Activated CD4-positive, alpha-beta T cell treated with anti-CD3 and anti-CD28 coated beads, Interleukin-2, amount 50 U/mL, for 16 hours (primary cell): ENCODE results near the gene BCL2L13.
"Not testable (repeated sequence)": the region's sequence is repeated elsewhere in the genome, so short reads cannot be mapped to it uniquely, and the experiment has no call there.

Experiments used
- DNase-seq: peaks from one replicate; pipeline ENCODE4 v3.0.0-alpha.2; 2020

BCL2L13 gene

DNA sequence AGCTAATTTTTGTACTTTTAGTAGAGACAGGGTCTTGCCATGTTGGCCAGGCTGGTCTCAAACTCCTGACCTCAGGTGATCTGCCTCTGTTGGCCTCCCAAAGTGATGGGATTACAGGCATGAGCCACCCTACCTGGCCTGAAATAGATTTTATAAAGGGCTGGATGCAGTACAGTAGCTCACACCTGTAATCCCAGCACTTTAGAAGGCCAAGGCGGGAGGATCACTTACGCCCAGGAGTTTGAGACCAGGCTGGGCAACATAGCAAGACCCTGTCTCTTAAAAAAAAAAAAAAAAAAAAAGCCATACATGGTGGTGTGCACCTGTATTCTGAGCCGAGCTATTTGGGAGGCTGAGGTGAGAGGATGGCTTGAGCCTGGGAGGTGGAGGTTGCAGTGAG is 59.7 kb downstream of the BCL2L13 start:
- not testable (repeated sequence) for DNase-seq

DNA sequence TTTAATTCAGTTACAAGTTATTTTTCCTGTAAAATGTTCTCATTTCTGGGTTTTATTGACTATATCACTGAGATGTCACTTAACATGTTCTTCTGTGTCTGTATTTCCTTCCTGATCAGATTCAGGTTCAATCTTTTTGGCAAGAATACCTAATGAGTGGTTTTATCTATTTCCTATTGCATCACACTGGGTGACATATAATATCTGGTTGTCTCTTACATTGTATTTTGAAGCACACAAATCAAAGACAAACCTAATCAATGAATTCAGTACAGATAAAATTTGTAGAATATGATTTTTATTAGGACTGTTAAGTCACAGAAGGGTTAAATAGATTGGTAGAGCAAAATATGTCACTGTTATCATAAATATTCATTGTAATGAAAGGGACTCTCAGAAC is 60.4 kb downstream of the BCL2L13 start:
- no peak for DNase-seq

DNA sequence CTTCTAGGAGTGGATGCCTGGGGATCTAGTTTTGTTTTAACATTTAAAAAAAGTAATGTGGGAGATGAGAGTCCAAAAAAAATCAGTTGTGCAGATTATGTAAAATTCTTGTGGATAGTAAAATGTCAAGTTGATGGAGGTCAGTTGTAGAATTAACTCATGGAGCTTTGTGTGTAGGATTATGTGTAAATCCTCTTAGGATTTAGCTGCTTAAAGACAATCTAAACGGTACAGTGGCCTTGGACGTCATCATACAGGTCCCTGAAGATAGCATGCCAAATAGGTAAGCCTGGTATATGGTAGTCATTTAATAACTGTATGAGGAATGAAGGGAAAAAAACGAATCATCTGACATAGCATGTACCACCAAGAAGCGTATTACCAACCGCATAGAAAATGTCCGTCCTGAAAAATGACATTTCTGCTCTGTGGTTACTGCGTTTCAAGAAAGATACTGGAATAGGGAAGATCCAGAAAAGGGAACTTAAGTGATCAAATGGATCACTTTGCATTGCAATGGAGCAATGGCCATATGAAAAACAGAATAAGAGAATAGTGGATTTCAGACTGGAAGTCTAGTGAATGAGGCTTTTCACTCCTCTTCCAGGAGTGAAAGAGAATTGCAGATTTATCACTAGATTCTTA is 61.3 kb downstream of the BCL2L13 start:
- no peak for DNase-seq

DNA sequence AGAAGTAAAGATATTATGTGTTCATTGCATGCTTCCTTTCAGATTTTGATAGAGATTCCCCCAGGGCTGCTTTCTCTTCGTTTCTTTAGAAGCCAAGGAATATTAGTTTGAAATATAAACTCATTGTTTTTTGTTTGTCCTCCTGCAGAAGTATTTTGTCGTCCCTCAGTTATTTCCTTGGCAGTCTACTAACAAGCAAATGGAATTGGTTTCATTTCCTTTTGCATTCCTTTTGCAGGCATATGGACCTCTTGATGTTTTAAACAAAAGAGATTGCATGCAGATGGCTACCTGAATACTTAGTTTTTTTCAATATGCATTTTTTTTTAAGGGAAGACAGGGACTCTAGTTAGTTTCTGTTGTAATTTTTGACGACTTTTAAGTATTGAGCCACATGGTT is 62.2 kb downstream of the BCL2L13 start:
- no peak for DNase-seq

DNA sequence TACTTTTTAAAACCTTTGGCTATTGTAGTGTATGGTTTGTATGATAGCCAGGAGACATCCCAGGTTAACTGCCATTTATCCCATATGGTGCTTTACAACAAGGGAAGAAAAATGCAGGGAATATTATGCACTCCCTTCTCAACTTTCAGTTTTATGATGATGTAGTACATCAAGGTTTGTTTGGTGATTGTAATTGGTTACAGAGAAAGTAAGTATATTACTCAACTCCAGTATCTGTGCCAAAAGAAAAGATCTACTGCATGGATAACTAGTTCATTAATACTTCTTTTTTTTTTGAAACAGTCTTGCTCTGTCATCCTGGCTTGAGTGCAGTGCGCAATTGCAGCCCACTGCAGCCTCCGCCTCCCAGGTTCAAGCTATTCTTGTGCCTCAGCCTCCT is 65.3 kb downstream of the BCL2L13 start:
- no peak for DNase-seq

DNA sequence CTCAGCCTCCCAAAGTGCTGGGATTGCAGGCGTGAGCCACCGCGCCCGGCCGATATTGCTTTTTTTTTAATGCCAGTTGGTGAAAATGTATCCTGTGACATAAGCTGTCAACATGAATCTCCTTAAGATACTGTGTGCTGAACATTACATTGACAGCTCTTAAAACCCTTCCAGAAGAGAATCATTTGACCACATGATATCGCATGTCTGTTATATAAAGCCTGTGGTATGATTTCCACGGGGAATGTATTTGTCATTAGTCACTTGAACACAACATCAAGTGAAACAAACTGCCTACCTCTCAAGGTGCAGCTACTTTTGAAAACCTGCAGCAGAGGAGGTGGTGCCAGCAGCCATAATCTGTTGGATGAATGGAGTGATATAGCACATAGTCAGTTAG is 67.0 kb downstream of the BCL2L13 start:
- DNase-seq, result no peak

DNA sequence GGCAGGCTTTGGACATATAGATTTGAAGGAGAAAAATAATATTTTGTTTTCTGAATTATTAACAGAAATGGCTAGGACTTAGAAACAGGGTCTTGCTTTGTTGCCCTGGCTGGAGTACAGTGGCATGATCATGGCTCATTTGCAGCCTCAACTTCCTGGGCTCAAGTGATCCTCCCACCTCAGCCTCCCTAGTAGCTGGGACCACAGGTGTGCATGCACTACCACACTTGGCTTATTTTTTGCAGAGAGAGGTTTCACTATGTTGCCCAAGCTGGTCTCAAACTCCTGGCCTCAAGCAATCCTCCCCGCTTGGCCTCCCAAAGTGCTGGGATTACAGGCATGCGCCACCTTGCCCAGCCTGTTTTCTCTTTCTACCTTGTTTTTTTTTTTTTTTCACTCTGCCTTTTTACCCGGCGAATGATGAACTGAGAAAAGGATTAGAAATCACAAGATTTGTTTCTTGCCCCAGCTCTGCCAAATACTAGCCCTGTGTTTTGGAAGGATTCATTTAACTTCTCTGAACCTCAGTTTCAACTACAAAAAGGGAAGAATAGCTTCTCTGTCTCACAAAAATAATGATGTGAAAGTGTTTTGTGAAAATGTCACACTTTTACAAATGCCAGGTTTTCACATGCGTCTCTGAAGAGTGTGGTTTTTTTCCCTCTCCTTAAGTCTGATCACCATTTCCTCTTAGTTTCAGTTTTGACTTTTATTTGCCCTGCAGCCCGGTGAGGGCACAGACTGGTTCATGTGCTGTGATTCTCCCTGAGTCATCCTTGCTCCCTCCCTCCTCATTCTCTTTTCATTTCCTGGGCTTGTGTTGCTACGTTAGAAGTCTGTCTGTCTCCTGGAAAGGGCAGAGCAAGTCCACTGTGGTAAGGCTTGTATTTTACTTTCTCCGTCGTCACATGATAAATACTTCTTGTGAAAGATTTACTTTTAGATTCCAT is 67.7 kb downstream of the BCL2L13 start:
- DNase-seq, result peak; percentile 74

DNA sequence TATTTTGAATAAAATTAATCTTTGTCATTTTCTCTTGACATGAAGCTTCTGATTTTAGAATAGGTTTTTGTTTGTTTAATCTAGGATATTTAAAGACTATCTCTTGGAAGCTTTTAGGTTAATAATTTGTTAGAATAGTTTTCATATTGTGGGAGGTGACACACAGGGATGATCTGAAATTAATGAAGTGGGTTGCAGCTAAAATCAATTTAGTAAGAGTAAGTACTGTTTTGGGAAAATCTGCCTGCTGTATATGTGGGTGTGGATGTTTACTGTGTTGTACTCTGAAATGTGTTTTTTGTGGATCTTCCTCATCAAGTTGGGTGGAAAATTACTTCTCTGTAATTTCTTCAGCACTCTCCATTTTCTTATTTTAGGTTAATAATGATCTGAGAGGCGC is 68.4 kb downstream of the BCL2L13 start:
- DNase-seq, result no peak

DNA sequence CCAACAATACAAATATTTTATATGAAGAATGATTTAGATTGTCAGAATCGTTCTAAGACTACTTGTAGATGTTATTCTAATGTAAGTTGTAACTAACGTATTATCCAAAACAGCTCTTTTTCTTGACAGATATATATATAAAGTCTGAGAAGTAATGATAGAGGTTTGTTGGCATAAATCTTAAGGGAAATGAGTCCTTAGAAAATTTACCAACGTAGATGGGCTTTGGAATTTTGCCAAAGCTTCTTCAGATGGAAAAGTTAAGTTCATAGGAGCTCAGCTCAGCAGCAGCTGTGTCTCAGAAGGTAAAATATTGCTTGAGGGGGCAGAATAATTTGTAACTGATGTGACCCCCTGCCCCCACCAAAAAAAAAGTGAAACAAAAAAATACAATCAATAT is 69.0 kb downstream of the BCL2L13 start:
- DNase-seq, result no peak

DNA sequence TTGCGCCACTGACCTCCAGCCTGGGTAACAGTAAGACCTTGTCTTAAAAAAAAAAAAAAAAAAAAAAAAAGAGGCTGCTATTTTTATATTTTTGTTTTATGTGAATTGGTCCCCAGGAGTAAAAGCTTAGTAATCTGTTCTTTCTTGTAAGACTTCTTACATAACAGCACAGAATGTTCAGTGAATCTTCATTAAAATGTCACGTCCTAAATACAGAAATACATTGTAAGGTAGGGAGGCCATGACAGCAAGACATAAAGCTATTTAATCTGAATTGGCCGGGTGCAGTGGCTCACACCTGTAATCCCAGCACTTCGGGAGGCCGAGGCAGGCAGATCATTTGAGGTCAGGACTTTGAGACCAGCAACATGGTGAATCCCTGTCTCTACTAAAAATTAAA is 71.5 kb downstream of the BCL2L13 start:
- no peak for DNase-seq

DNA sequence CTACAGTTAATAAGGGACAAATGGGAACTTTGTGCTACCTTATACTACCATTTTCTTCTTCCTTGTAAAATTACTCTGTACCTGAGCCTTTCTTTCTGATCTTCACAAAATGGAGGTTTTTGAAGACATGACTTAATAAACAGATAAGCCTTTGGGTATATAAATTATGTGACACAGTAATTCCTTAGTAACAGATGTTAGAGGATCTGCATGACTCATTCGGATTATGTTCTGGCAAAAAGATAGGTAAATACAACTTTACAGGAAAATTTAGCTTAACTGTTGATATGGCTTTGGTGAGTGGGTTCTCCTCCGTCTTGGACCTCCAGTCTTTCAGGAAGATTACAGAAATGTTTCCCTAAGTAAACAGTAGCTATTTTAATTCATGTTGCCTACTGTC is 73.9 kb downstream of the BCL2L13 start:
- no peak for DNase-seq

DNA sequence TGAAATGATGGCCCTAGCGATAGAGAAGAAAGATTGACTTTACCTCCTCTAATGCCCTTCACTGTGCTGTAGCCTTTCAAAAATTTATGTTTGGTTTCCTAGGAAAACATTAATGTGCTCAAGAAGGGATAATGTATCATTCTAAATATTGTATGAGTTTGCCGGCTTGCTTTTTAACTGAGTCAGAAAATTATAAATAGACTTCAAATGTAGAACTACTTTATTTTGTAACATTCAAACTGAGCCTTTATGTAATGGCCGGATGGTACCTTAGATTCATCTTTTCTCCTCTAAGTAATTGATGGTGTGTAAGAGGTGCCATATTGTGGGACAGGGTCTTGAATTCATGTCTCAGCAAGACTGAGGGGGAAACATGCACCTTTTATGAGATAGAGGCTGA is 78.0 kb downstream of the BCL2L13 start:
- no peak for DNase-seq

DNA sequence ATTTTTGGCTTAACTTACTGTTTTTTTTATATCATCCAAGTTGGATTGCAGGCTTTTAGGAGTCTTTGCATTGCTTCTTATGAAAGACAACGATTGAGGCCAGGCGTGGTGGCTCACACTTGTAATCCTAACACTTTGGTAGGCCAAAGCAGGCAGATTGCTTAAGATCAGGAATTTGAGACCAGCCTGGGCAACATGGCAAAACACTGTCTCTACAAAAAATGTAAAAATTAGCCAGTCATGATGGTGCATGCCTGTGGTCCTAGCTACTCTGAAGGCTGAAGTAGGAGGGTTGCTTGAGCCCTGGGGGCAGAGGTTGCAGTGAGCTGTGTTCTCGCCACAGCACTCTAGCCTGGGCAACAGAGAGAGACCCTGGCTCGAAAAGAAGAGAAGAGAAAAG is 79.2 kb downstream of the BCL2L13 start:
- DNase-seq, result no peak

DNA sequence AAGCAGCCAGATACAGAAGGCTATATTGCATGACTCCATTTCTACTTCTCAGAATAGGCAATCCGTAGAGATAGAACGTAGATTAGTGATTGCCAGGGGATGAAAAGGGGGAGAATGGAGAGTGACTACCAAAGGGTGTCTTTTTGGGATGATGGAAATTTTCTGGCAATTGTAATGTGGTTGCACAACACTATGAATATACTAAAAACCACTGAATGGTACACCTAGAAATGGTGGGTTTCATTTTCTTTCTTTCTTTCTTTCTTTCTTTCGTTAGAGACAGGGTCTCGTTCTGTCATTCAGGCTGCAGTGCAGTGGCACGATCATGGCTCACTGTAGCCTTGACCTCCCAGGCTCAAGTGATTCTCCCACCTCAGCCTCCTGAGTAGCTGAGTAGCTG is 81.4 kb downstream of the BCL2L13 start:
- no peak for DNase-seq

DNA sequence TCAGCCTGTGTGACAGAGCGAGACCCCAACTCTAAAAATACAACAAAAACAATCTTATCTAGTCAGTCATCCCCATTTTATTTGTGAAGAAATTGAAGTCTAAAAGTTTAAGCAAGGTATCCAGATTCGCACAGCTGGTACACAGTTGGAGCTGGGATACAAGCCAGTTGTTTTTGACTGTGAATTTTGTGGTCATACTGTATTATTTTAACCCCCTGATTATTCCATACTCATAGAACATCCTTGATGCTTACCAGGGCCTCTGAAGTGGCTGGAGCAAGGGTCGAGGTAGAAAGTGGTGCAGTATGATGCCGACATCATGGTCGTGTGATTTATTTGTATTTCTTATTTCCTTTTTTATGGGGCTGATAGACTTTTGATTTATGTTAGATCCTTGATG is 85.7 kb downstream of the BCL2L13 start:
- no peak for DNase-seq

DNA sequence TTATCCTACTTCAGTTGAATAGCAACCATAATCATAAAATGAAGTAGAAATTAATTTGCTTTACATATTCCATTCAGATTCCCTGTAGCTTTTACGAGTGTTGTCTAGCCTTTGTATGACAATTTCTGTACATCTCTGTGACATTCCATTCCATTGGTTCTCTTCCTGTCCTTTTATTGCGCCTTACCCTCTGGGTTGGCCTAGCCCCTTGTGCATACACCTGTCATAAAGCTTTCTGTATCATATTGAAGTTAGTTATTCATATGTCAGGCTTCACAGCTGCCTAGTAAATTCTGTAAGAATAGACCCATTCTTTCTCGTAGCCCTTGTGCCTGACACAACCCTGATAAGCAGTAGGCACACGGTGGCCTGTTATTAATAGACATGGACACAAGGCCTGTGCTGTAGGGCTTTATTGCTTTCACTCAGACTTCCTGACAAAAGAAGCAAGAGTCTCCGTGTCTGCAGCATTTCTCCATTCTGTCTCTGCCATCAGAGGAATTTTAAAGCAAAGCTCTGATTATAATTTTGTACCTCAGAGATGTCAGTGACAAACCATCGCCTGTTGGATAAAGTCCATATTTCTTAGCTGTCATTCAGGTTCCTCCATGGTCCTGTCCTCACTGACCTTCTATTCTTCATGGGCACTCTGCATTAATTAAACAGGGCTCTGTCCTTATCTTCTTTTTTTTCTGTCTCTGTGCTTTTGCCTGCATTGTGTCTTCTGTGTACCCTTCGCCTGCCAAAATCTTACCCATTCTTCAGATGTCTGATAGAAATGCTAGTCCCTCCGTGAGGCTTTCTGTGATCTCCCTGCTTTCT is 86.3 kb downstream of the BCL2L13 start:
- no peak for DNase-seq

DNA sequence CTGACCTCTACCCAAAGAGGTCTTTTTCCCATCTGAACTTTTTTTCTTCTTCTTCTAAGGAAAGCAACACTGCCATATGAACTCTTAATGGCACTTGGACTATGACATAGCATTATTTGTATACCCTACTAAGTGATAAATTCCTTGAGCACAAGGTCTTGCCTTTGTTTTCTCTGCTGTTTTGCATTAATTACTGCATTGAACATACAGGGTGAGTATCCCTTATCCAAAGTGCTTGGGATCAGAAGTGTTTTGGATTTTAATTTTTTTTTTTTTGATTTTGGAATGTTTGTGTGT is 86.9 kb downstream of the BCL2L13 start:
- DNase-seq, result no peak

DNA sequence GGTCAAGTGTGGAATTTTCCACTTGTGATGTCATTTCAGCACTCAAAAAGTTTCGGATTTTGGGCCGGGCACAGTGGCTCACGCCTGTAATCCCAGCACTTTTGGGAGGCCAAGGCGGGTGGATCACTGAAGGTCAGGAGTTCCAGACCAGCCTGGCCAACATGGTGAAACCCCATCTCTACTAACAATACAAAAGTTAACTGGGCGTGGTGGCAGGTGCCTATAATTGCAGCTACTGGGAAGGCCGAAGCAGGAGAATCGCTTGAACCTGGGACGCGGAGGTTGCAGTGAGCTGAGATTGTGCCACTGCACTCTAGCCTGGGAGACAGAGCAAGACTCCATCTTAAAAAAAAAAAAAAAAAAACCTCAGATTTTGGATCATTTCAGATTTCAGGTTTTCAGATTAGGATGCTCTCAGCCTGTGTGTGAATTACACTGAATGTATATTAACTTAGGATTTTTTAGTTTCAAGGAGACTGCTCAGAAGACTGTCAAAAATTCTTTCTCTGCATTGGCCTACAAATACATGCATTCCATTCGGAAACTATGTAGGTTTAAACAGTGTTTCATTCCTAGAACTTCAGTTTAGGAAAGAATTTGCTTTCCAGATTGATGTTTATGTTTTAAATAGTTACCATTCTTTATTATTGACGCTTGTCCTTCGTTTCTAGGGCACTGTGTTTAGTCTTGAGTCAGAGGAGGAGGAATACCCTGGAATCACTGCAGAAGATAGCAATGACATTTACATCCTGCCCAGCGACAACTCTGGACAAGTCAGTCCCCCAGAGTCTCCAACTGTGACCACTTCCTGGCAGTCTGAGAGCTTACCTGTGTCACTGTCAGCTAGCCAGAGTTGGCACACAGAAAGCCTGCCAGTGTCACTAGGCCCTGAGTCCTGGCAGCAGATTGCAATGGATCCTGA is 87.7 kb downstream of the BCL2L13 start:
- no peak for DNase-seq

DNA sequence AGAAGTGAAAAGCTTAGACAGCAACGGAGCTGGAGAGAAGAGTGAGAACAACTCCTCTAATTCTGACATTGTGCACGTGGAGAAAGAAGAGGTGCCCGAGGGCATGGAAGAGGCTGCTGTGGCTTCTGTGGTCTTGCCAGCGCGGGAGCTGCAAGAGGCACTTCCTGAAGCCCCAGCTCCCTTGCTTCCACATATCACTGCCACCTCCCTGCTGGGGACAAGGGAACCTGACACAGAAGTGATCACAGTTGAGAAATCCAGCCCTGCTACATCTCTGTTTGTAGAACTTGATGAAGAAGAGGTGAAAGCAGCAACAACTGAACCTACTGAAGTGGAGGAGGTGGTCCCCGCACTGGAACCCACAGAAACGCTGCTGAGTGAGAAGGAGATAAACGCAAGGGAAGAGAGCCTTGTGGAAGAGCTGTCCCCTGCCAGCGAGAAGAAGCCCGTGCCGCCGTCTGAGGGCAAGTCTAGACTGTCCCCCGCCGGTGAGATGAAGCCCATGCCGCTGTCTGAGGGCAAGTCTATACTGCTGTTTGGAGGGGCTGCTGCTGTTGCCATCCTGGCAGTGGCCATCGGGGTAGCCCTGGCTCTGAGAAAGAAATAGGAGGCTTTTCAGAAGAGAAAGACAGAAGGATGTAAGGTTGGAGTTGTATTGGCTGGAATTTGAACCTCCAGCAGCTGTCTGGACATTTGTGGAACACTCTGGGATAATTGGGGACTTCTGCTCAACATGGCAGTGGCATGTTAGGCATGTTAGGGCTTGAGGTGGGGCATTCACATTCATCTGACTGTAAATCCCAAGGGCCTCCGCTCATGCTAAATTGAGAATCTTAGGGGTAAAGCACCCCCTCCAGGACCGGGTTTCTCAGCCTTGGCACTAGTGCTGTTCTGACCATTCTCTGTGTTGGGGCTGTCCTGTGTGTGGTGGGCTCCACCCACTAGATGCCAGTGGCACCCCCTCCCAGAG is 88.7 kb downstream of the BCL2L13 start:
- DNase-seq, result no peak

DNA sequence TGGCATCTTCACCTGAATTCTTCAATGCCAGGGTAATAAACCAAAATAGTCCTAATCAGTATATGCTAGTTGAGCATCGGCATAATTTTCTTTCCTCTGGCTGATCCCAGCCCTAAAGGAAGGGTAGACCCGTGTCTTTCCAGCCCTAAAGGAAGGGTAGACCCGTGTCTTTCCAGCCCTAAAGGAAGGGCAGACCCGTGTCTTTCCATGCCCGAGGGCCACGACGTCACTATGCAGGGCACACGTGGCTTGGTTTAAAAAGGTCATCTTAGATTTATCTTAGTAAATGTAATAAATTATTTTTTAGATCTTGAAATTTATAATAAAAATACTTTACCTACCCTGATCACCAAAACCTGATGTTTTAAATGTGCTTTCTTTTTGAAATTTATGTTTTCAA is 90.2 kb downstream of the BCL2L13 start:
- DNase-seq, result no peak

DNA sequence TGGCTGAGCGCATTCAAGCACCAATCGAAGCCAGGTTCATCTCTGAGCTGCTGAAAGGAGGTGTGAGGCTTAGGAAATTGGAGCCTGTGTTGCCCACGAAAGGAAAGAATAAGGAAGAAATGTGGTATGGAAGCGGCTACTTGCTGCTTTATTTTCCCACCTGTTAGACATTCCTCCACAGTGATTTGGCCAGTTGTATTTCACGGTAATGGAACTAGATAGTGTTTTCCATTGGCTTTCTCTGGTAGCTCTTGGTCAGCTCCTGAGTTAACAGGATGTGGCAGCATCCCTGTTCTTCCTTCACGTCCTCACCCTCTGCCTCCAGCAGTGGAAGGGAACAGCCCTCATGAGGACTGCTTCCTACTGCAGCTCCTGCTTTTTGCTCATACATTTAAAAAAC is 91.0 kb downstream of the BCL2L13 start:
- no peak for DNase-seq
